IPS-20b (cell line): ENCODE results near the gene RPL9.

Experiments
- H3K27ac ChIP-seq: one replicate; pipeline ENCODE4 v1.5.1; 2013; ENCODE audit warnings: low read length
- H3K27me3 ChIP-seq: 2 replicates; pipeline ENCODE4 v1.6.1; 2013; ENCODE audit warnings: mild to moderate bottlenecking, low read length, inconsistent platforms; ENCODE audit not compliant: insufficient read depth
- H3K36me3 ChIP-seq: 2 replicates; pipeline ENCODE4 v1.6.1; 2013; ENCODE audit warnings: low read depth, mild to moderate bottlenecking, inconsistent platforms, low read length, moderate library complexity; ENCODE audit not compliant: insufficient read depth
- H3K4me1 ChIP-seq: 2 replicates; pipeline ENCODE4 v1.6.1; 2013; ENCODE audit warnings: mild to moderate bottlenecking, control low read depth, inconsistent platforms, low read length, moderate library complexity; ENCODE audit not compliant: insufficient read depth
- H3K4me3 ChIP-seq: 2 replicates; pipeline ENCODE4 v1.5.1; 2013; ENCODE audit warnings: mild to moderate bottlenecking, low read length, inconsistent platforms
- H3K9ac ChIP-seq: 2 replicates; pipeline ENCODE4 v1.6.1; 2013; ENCODE audit warnings: low read depth, mild to moderate bottlenecking, inconsistent platforms, low read length, moderate library complexity
- H3K9me3 ChIP-seq: 2 replicates; pipeline ENCODE4 v1.6.1; 2013; ENCODE audit warnings: mild to moderate bottlenecking, low read depth, low read length, inconsistent platforms; ENCODE audit not compliant: insufficient read depth

RPL9 gene

GRCh38 chr4:39407584-39407885 is 51.2 kb downstream of the RPL9 start:
- Histone ChIP-seq H3K9me3 (no peaks in the 10 kb centered on the region), H3K4me3 (no peak overlapping the region), H3K36me3 (no peaks in the 10 kb centered on the region), H3K4me1 (no peaks in the 10 kb centered on the region), H3K27ac (no peak overlapping the region), H3K9ac (no peak overlapping the region), H3K27me3 (no peaks in the 10 kb centered on the region)

- Histone ChIP-seq H3K4me3 (no peak within 1 kb of the TSS), H3K36me3 (no peaks in the 10 kb centered on the region)
Measured at GRCh38 chr4:39406763-39407583, 51.7 kb downstream of the RPL9 start, which contains the start of gene KLB. Gene KLB, plus strand, starts transcription at chr4:39406930. Its CDS starts 20 bp downstream, at chr4:39406950.

More at GRCh38 chr4:39406763-39407583, 51.7 kb downstream of the RPL9 start, which contains the start of gene KLB:
- no peak within 1 kb of the TSS for H3K27ac ChIP-seq
- H3K27me3 ChIP-seq, result no peaks in the 10 kb centered on the region
- no peaks in the 10 kb centered on the region for H3K4me1 ChIP-seq
- no peak within 1 kb of the TSS for H3K9ac ChIP-seq
- no peaks in the 10 kb centered on the region for H3K9me3 ChIP-seq
